Renal cortex interstitium (tissue), 11 donors: ENCODE data around the gene SWAP70. TPM values are rescaled to one million over a fixed set of nuclear protein-coding genes. Genes with fewer than 3 reads are reported as not detected.
"Not testable (repeated sequence)": the region's sequence is repeated elsewhere in the genome, so short reads cannot be mapped to it uniquely, and the experiment has no call there.

ENCODE experiments used
- DNase-seq, 11 donors: peaks; one replicate each; pipeline ENCODE4 v3.0.0-alpha.2; 2013; ENCODE audit warnings: low read depth in 9 of 11, low spot score in 4 of 11; ENCODE audit errors: extremely low read depth in 1 of 11
- polyA plus RNA-seq, 3 donors: library from polyadenylated mRNA; unstranded; fragments of 120-200 nt; gene quantifications; one replicate each; pipeline ENCODE4 v1.2.1, GENCODE V29; 2013; ENCODE audit not compliant: insufficient read length in 3 of 3

SWAP70 gene
- polyA plus RNA-seq, 3 donors: 24.1 to 29.5 (median 27.4) TPM

GRCh38 chr11:9678576-9678975 lies 14.7 kb downstream of the SWAP70 start:
- no peak for DNase-seq

- DNase-seq: no peak
These were observed 16.2 kb downstream of the SWAP70 start for GRCh38 chr11:9680028-9680427.

- DNase-seq: no peak
These were observed 17.9 kb downstream of the SWAP70 start for GRCh38 chr11:9681583-9682372.

GRCh38 chr11:9687711-9688477 lies 24.0 kb downstream of the SWAP70 start:
- no peak for DNase-seq

DNA sequence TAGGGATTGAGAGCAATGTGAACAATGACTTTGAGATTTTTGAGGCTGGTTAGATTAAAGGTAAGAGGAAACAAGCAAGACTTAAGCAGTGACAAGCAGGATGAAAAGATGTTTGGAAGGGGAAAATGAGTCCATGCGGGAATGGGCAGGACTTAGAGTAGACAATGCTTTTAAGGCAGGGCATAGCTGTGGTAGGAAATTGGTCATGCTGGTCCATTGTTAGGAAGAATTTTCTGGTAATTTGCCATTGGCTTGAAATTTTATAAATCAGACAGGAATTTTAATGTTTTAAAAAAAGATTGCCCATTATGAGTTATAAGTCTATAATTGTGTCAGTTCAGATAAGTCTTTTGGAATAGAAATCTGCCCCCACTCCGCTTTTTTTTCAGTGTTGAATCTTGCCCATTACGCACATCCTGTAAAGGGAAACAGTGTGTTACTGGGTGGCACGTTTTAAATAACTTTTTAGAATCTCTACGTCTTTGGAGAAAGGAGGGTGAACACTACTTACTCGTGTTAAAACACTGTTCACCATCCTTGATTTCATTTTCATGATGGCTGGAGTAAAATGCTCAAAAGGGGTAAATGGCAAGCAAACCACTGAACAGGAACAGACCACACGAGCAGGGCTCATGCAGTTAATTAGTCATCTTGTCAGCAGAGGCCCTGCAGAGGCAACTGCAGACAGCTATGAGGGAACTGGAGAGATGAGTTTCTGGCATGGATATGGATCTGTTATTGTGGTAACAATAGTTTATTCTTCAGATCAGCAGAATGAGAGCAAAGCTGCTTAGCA lies 25.0 kb downstream of the SWAP70 start:
- DNase-seq: no peak

DNA sequence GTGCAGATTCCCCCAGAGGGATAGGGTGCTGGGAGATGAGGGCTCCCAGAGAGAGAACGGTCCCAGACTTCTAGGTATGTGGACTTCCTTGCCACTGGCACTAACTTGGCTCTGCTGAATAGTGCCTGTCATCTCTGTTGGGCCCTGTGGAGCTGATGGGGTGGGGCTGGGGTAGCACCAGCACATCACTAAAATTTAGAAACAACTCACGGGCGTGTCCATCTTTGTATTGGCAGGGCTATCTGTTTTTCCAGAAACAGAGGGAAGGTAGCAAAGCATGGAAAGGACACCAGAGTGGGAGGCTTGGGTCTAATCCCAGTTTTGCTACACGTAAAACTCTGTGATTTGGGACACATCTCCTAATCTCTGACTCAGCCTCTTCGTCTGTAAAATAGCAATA lies 25.8 kb downstream of the SWAP70 start:
- no peak for DNase-seq

GRCh38 chr11:9691865-9692264 lies 28.0 kb downstream of the SWAP70 start:
- DNase-seq: no peak

GRCh38 chr11:9692691-9693090 lies 28.8 kb downstream of the SWAP70 start:
- DNase-seq: no peak

DNA sequence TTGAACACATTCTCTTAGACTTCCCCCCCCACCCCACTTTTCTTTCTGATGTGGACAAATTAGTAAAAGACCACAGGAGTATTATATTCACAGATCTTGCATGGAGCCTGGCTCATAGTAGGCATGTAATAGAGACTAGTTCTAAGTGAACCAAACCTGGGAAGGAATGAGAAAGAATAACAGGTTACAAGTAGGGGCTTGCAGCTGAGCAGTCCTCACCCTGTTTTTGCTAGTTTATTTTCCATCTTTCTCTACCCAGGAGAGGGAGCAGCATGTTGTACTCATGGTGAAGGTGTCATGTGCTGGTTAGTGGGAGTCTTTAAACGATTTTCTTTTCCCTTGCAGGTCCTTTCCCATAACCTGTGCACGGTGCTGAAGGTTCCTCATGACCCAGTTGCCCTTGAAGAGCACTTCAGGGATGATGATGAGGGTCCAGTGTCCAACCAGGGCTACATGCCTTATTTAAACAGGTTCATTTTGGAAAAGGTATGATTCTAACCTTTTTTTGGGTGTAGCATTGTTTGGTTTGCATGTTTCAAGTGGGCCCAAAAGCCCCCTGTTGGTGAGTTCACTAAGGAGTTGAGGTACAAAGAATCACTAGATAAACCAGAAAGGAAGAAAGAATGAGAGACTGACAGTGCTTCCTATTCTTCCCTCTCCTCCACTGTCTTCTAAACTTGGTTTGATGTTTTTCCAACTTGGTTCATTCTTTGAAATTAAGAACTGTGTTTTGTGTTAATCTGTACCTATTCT lies 30.1 kb downstream of the SWAP70 start:
- no peak for DNase-seq

- not testable (repeated sequence) for DNase-seq
These were observed 31.4 kb downstream of the SWAP70 start for GRCh38 chr11:9695228-9695627.

DNA sequence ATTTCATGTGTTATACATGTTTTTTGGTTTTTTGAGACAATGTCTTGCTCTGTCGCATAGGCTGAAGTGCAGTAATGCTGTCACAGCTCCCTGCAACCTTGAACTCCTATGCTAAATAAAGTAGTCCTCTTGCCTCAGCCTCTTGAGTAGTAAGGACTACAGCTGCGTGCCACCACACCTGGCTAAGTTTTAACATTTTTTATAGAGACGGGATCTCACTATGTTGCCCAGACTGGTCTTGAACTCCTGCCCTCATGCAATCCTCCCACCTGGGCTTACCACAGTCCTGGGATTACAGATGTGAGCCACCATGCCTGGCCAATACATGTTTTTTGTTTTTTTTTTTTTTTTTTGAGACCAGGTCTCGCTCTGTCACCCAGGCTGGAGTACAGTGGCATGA lies 33.9 kb downstream of the SWAP70 start:
- no peak for DNase-seq

- DNase-seq: no peak
These were observed 36.4 kb downstream of the SWAP70 start for GRCh38 chr11:9700105-9700801.

DNA sequence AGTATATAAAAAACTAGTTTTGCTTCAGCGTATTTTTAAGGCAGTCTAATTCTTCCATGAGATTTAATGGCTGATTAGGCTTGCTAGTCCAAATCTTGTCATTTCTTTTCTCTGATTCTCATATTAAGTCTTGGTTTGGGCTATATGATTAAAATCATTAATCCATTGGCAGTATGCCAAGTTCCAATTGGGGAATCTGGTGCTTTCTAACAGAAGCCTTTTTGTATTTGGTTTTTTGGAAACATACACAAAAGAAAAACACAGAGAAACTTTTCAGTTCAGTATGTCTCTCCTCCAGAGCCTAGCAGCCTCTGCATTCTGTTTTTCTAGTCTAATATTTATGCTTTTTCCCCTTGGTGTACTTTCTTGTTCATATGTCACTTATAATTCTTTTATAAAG lies 37.9 kb downstream of the SWAP70 start:
- no peak for DNase-seq

DNA sequence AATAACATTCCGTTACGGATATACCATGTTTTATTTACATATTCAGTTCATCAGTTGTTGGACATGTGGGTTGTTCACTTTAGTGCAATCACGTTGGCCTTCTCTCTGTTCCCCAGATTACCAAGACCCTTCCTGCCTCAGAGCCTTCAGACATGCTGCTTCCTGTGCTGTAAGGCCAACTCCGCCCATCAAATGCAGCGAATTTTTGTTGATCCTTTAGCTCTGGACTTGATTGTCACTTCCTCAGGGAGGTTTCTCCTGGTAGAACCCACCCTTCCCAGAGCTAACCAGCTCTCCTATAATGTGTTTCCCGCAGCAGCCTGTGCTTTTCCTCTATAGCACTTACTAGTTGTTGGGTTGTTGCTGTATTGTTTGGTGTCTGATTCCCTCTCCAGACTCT lies 39.4 kb downstream of the SWAP70 start:
- no peak for DNase-seq

DNA sequence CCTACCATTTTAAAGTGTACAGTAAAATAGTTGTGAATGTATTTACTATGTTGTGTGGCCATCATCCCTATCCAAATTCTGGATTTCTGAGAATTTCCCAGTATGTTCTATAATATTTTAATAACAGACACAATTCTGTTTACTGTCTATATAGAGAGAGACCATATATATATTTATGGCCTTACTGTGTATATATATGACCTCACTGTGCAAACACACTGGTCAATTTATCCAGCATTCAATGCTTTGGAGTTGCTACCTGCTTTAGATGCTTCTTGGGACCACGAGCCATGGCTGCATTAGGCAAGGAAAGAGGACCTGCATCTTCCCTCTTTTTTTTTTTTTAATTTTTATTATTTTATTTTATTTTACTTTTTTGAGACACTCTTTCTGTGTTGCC lies 40.2 kb downstream of the SWAP70 start:
- DNase-seq: no peak

DNA sequence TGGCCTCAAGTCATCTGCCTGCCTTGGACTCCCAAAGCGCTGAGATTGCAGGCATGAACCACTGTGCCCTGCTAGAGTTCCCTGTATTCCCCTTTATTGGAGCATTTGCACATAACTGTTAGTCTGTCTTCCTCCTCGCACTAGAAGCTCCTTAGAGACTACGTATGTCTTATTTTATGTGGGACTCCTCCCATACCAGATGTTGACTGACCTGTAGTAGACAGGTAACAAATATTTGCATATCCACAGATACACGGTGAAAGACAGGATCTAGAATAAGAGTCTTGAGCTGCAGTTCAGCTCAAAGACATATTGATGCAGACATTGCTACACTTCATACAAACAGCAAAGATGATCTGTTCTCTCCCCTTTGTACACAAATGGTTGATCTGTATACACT lies 40.7 kb downstream of the SWAP70 start:
- DNase-seq: no peak

DNA sequence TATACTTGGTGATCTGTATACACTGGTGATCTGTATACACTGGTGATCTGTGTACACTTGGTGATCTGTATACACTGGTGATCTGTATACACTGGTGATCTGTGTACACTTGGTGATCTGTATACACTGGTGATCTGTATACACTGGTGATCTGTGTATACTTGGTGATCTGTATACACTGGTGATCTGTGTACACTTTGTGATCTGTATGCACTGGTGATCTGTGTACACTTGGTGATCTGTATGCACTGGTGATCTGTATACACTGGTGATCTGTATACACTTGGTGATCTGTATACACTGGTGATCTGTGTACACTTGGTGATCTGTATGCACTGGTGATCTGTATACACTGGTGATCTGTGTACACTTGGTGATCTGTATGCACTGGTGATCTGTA lies 41.5 kb downstream of the SWAP70 start:
- not testable (repeated sequence) for DNase-seq

DNA sequence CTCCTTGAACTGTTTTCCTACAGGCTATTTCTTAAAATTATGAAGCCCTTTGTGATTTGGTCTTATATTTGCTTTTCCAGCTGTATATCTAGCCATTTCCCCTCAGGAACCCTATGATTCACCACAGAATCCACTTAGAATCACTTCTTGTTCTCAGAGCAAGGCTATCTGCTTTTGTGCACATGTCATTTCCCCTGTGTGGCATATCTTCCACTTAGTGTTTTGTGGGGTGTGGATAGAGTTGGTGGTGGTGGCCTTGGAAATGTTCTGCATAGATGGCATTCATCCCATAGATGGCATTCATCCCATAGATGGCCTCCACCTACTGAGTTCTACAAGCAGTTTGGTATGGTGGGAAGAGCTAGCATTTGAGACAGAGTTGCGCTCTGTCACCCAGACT lies 44.7 kb downstream of the SWAP70 start:
- DNase-seq: no peak

DNA sequence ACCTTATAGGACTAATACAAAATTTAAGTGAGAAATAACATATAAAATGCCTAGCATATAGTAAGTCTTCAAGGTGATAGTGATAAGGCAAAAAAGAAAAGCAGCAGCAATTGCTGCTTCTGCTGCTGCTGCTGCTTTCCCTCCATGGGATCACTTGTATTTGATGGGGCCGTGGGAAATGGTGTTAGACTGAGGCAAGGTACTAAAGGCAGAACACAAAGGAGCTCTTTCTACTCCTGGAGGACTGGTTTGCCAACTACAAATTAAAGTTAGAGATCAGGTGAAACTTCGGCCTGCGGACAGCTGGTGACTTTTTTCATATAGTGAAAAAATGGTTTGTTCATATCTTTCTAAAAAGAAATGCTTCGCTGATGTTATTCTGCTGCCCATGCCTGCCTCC lies 46.3 kb downstream of the SWAP70 start:
- DNase-seq: no peak
